Calu3 (cell line): ENCODE data around the gene PFKP. TPM values are rescaled to one million over a fixed set of nuclear protein-coding genes. Genes with fewer than 3 reads are reported as not detected.

ENCODE experiments used
- BruUV-seq: library from RNA; stranded (reverse); fragments of 400-500 nt; replicated peaks from 2 replicates; lab custom pipeline; 2021; lab: Mats Ljungman, UMichigan
- CTCF ChIA-PET: fragments of 300-600 bp; sonication (Branson Sonifier 250); formaldehyde crosslinking; loops from one replicate; lab custom pipeline; 2022; ENCODE audit warnings: antibody characterized with exemption; lab: Charles Lee
- DNase-seq: peaks from one replicate; pipeline ENCODE4 v3.0.0; 2022
- H3K27ac Mint-ChIP-seq: one replicate; pipeline ENCODE4 v1.8.0; 2022; ENCODE audit warnings: mixed read lengths; ENCODE audit not compliant: unreplicated experiment
- H3K27me3 Mint-ChIP-seq: one replicate; pipeline ENCODE4 v1.8.0; 2022; ENCODE audit warnings: mixed read lengths; ENCODE audit not compliant: unreplicated experiment
- H3K36me3 Mint-ChIP-seq: one replicate; pipeline ENCODE4 v1.8.0; 2022; ENCODE audit warnings: mild to moderate bottlenecking, moderate library complexity, mixed read lengths; ENCODE audit not compliant: insufficient read depth, unreplicated experiment
- H3K4me1 Mint-ChIP-seq: one replicate; pipeline ENCODE4 v1.8.0; 2022; ENCODE audit warnings: mild to moderate bottlenecking, low read depth, mixed read lengths; ENCODE audit not compliant: unreplicated experiment
- H3K4me3 Mint-ChIP-seq: one replicate; pipeline ENCODE4 v1.8.0; 2022; ENCODE audit warnings: mild to moderate bottlenecking, low read depth, moderate library complexity, mixed read lengths; ENCODE audit not compliant: unreplicated experiment
- H3K9me3 Mint-ChIP-seq: one replicate; pipeline ENCODE4 v1.8.0; 2022; ENCODE audit warnings: low read depth, mixed read lengths; ENCODE audit not compliant: unreplicated experiment
- CTCF ChIP-seq: fragments of 200-600 bp; IDR thresholded peaks from one replicate; pipeline ENCODE4 v1.8.0; 2022; ENCODE audit warnings: antibody characterized with exemption; ENCODE audit not compliant: unreplicated experiment
- intact Hi-C: fragments of 100-400 bp; cut with micrococcal nuclease; formaldehyde crosslinking; loops from one replicate; pipeline ENCODE4 v1.10.0; 2022; ENCODE audit not compliant: unreplicated experiment
- total RNA-seq: library from RNA; stranded (reverse); gene quantifications from 2 replicates; pipeline ENCODE4 v1.2.3, GENCODE V29; 2022

PFKP gene
- total RNA-seq, 1 experiment from 2014 or later = 272 TPM

- H3K27ac Mint-ChIP-seq = peak within 1 kb of the TSS; percentile 52
- no peak for TF ChIP-seq CTCF
- no peaks in the 10 kb centered on the region for H3K9me3 Mint-ChIP-seq
- intact Hi-C loops = no loop called here
- H3K27me3 Mint-ChIP-seq = peaks cover 18% of the 10 kb centered on the region
- no TSS peak for BruUV-seq
- peaks cover 47% of the 10 kb centered on the region for H3K36me3 Mint-ChIP-seq
- H3K4me1 Mint-ChIP-seq = peaks cover 9% of the 10 kb centered on the region
- CTCF ChIA-PET = interaction anchor here (0.6 to 0.7 kb wide), 6 partner anchors 28 to 1070 kb away, joined by 3 to 6 read pairs (median 4); no protein-coding TSS in a partner anchor
- H3K4me3 Mint-ChIP-seq = peak within 1 kb of the TSS; percentile 71
- DNase-seq = peak; percentile 98
Observed at GRCh38 chr10:3172446-3173170, 105.3 kb downstream of the PFKP start, which contains the start of gene PITRM1. Gene PITRM1 (minus strand): TSS chr10:3172782. CDS start chr10:3172772, 10 bp downstream.

- Mint-ChIP-seq H3K9me3 (no peaks in the 10 kb centered on the region), H3K4me3 (peak overlapping the region; percentile 71), H3K27ac (peak overlapping the region; percentile 52), H3K27me3 (peaks cover 25% of the 10 kb centered on the region), H3K36me3 (peaks cover 42% of the 10 kb centered on the region), H3K4me1 (peaks cover 9% of the 10 kb centered on the region)
- no peak for TF ChIP-seq CTCF
- intact Hi-C loops = no loop called here
- BruUV-seq = no TSS peak
- peak; percentile 97 for DNase-seq
- CTCF ChIA-PET = interaction anchor here (0.5 to 0.7 kb wide), 2 partner anchors 10 to 978 kb away, joined by 3 to 4 read pairs; no protein-coding TSS in a partner anchor
Observed at GRCh38 chr10:3173171-3173878, 106.0 kb downstream of the PFKP start.

- Mint-ChIP-seq H3K9me3 (no peaks in the 10 kb centered on the region), H3K4me1 (peaks cover 4% of the 10 kb centered on the region), H3K4me3 (no peak overlapping the region), H3K27ac (no peak overlapping the region), H3K27me3 (peaks cover 53% of the 10 kb centered on the region), H3K36me3 (peaks cover 6% of the 10 kb centered on the region)
- no peak for DNase-seq
- CTCF ChIA-PET = no interaction called here
- BruUV-seq = no TSS peak
- TF ChIP-seq CTCF = no peak
- intact Hi-C loops = no loop called here
Observed at GRCh38 chr10:3178042-3178441, 110.7 kb downstream of the PFKP start.

GRCh38 chr10:3179174-3179573 lies 111.8 kb downstream of the PFKP start:
- DNase-seq = no peak
- intact Hi-C loops = no loop called here
- no peak overlapping the region for H3K27ac Mint-ChIP-seq
- no peaks in the 10 kb centered on the region for H3K9me3 Mint-ChIP-seq
- H3K36me3 Mint-ChIP-seq = no peaks in the 10 kb centered on the region
- no peaks in the 10 kb centered on the region for H3K4me1 Mint-ChIP-seq
- TF ChIP-seq CTCF = no peak
- BruUV-seq = no TSS peak
- CTCF ChIA-PET = no interaction called here
- H3K27me3 Mint-ChIP-seq = peaks cover 61% of the 10 kb centered on the region
- no peak overlapping the region for H3K4me3 Mint-ChIP-seq
